GM18861 (cell line): ENCODE data around the gene ANKH.
"Not testable (repeated sequence)": the region's sequence is repeated elsewhere in the genome, so short reads cannot be mapped to it uniquely, and the experiment has no call there.

Experiments used
- ATAC-seq: cut with Tn5 transposase; IDR thresholded peaks from one replicate; pipeline ENCODE4 v1.9.1; 2021; ENCODE audit not compliant: unreplicated experiment

Gene ANKH

GRCh38 chr5:14871214-14872069 is at the start of gene ANKH:
TSS of gene ANKH (minus strand) at chr5:14871778. CDS start at chr5:14871447, 331 bp downstream.
- ATAC-seq, result peak; percentile 89

- ATAC-seq, result no peak
These were observed 48.5 kb upstream of the ANKH start for GRCh38 chr5:14920121-14920520.

- not testable (repeated sequence) for ATAC-seq
These were observed 47.5 kb upstream of the ANKH start for GRCh38 chr5:14919106-14919505.

- ATAC-seq, result no peak
These were observed 46.1 kb upstream of the ANKH start for GRCh38 chr5:14917719-14918118.

GRCh38 chr5:14915291-14915952 is 43.8 kb upstream of the ANKH start:
- ATAC-seq, result no peak

- no peak for ATAC-seq
These were observed 43.2 kb upstream of the ANKH start for GRCh38 chr5:14914623-14915260.

- ATAC-seq, result no peak
These were observed 42.6 kb upstream of the ANKH start for GRCh38 chr5:14914193-14914592.

- no peak for ATAC-seq
These were observed 41.5 kb upstream of the ANKH start for GRCh38 chr5:14913096-14913495.

- ATAC-seq, result no peak
These were observed 40.6 kb upstream of the ANKH start for GRCh38 chr5:14912206-14912605.

GRCh38 chr5:14909369-14909768 is 37.8 kb upstream of the ANKH start:
- ATAC-seq, result no peak

GRCh38 chr5:14908172-14908571 is 36.6 kb upstream of the ANKH start:
- ATAC-seq, result no peak

GRCh38 chr5:14906628-14907027 is 35.0 kb upstream of the ANKH start:
- ATAC-seq, result no peak

GRCh38 chr5:14902826-14903560 is 31.4 kb upstream of the ANKH start:
- ATAC-seq, result no peak

- no peak for ATAC-seq
These were observed 30.0 kb upstream of the ANKH start for GRCh38 chr5:14901462-14902051.

GRCh38 chr5:14900693-14901461 is 29.3 kb upstream of the ANKH start:
- no peak for ATAC-seq

- no peak for ATAC-seq
These were observed 24.6 kb upstream of the ANKH start for GRCh38 chr5:14896131-14896530.

- no peak for ATAC-seq
These were observed 23.7 kb upstream of the ANKH start for GRCh38 chr5:14895301-14895700.

GRCh38 chr5:14894748-14895147 is 23.2 kb upstream of the ANKH start:
- ATAC-seq, result no peak

- ATAC-seq, result no peak
These were observed 21.8 kb upstream of the ANKH start for GRCh38 chr5:14893381-14893780.

- ATAC-seq, result no peak
These were observed 19.3 kb upstream of the ANKH start for GRCh38 chr5:14890846-14891245.
